ENCODE data around the gene PPP1R2.
"Not testable (repeated sequence)": the region's sequence is repeated elsewhere in the genome, so short reads cannot be mapped to it uniquely, and the experiment has no call there.

The PPP1R2 gene

GRCh38 chr3:195542698-195543499, at the start of gene PPP1R2:
Gene PPP1R2, minus strand, starts transcription at chr3:195543325. Its CDS starts 300 bp downstream, at chr3:195543025.
- DNase-seq (ENCODE audit: low read depth in 2 of 2), result peak; percentile 92 to 95

DNA sequence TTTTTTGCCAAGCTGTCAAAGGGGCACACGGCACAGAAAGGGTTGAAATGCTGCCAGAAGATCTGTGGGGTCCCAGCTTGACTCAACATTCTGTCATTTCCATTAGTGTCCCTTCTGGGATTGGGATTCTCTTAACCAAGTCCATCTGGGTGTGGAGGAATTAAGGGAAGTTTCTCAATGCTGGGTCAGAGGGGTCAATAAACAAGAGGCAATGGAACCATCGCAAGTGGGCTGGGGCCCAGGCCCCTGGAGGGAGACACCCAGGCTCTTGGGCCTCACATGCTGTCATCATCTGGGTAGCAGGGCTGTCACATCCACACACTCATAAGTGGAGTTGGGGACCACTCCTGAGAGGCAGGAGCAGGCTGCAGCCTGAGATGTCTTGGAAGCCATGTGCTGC, 48.7 kb upstream of the PPP1R2 start:
- no peak for DNase-seq (ENCODE audit: low read depth in 2 of 2)

- no peak for DNase-seq (ENCODE audit: low read depth in 2 of 2)
Measured at GRCh38 chr3:195591220-195591619, 48.1 kb upstream of the PPP1R2 start.

DNA sequence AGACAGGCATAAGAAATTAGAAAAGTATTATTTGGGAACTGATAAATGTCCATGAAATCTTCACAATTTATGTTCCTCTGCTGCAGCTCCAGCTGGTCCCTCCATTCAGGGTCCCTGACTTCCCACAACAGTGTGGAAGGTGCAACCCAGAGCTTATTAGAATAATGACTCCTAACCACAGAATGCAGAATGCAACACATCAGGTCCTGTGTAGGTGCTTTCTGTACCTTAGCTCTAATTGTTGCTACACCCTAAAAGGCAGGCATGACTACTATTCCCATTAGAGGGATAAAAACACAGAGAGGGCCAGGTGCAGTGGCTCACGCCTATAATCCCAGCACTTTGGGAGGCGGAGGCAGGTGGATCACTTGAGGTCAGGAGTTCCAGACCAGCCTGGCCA, 47.3 kb upstream of the PPP1R2 start:
- not testable (repeated sequence) for DNase-seq (ENCODE audit: low read depth in 2 of 2)

DNA sequence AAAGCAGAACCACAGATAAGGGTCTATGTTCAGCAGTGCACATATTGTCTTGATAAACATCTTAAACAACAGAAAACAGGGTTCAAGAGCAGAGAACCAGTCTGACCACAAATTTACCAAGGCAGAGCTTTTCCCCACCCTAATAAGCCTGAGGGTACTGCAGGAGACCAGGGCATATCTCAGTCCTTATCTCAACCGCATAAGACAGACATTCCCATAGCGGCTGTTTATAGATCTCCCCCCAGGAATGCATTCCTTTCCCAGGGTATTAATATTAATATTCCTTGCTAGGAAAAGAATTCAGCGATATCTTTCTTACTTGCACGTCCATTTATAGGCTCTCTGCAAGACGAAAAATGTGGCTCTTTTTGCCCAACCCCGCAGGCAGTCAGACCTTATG, 46.7 kb upstream of the PPP1R2 start:
- not testable (repeated sequence) for DNase-seq (ENCODE audit: low read depth in 2 of 2)

GRCh38 chr3:195587824-195588223, 44.7 kb upstream of the PPP1R2 start:
- DNase-seq (ENCODE audit: low read depth in 2 of 2), result no peak

DNA sequence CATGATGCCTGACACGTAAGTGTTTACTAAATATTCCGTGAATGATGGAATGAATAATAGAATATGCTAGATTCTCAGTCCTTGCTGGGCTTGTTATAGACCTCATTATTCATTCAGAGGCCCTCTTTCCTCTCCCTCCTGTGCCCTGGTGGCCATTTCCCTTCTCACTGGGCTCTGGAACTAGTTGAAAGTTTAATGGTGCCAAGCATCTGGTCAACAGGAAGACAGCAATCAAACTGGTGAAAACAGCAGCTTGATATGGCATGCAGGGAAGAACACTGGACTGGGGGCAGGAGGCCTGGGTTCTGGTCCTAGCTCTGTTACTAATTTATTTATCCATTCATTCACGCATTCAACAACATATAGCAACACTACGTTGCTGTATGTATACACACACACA, 44.3 kb upstream of the PPP1R2 start:
- DNase-seq (ENCODE audit: low read depth in 2 of 2), result no peak

DNA sequence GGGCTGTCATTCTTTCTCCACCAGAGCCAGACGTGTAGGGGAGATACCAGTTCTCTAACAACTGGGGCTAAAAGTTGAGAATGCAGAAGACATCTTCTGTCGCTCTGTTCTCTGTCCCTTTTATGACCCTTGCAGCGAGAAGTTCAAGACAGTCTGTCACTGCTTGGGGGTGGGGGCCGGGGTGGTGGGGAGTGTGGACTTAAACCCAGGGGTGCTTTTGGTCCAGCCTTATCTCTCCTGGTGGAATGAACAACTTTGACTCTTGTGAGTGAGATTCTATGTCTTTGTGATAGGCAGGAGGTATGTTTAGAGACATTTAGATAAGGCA, 41.4 kb upstream of the PPP1R2 start:
- DNase-seq (ENCODE audit: low read depth in 2 of 2), result no peak

DNA sequence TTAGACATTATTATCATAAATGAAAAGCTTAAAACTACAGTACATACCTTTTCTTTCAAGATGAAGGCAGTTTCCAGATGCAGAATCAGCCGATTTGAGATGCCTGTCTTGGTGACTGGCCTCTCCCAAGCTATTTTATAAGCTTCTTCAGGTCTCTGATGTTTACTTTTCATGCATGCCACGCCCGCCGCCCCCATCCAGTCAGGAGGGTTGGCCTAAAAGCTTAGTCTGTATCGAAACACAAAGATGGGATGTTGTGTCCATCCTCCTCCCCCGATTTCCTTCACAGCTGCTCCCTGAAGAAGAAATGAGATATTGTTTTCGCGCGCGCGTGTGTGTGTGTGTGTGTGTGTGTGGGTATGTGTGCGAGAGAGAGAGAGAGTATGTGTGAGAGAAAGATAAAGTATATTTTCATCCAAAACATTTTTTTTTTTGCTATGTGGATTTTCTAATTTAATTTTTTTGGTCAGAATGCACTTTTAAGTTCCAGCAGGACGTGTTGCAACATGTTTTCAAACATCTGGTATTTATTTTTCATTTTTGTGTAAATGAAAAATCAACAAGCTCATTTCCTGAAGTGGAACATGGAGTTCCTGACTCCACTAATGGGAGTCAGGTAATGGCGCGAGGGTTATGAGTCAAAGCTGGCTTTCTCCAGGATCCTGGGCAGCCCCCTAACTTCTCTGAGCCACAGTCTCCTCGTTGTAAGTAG, 40.9 kb upstream of the PPP1R2 start, which contains the start of gene APOD:
Gene APOD, minus strand, starts transcription at position 110 of the 712 bp plus-strand sequence. CDS start 4,479 bp downstream, outside the sequence.
- no peak for DNase-seq (ENCODE audit: low read depth in 2 of 2)

DNA sequence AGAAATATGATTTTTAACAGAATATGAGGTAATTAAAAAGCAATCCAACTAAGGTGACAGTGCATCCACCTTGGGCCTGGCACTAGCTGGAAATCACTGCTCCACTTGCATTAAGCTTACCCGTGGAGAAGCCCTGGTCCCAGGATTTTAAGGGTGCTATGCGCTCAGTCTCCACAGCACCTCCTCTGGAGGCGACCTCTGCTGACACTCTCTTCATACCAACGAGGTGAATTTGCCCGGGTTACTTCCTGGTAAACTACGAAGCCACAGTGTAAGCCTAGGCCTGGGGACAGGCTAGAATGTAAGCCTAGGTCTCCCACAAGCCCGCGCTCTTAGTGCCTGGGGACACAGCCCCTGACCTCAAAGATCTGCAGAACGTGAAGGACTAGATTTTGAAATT, 39.8 kb upstream of the PPP1R2 start:
- DNase-seq (ENCODE audit: low read depth in 2 of 2), result no peak

DNA sequence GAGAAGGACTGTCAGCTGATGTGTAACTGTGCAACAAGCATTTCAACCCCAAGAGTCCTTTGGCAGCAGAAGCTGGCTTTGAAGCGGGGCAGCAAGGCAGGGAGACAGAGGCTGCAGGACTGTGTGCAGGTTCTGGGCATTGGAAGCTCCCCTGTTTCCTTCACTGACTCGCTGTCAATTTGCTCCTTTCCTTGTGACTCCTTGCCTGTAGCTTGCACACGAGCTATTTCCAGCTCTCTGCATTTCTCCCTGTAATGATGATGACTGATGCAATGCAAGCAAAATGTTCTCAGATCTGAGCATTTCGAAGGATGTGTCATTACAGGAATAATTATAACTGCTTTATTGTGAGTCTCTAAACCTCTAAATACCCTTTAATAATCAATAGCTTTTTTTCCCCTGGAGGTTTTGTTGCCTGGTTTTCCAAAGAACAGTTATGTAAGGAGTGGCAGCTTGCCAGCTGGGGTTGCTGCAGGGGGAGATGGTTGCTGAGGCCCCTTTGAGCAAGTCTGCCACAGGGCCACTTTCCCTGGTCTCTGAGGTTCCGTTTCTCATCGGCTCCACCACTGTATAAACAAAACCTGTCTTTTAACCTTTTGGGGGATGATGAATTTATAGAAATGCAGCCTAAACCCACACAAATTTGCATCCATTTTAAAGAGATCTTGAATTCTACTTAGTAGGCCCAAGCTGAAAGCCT, 37.8 kb upstream of the PPP1R2 start:
- no peak for DNase-seq (ENCODE audit: low read depth in 2 of 2)

DNA sequence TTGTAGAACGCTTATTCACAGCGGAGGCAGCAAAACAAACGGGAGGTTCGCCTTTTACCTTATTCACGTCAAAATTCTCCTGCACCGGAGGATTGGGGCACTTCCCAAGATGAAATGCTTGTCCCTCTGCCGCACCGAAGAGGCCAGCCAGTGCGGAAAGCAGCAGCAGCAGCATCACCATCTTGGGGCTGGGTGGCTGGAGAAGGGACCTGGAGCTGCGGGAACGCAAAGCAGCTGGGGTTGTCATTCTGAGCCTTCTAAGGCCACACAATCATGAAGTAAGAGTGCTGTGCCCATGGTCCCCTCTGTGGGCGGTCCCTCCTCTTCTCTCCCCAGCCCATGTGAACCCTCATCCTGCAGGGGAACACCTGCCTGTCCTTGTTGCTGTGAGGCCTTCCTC, 36.2 kb upstream of the PPP1R2 start:
- DNase-seq (ENCODE audit: low read depth in 2 of 2), result no peak

- DNase-seq (ENCODE audit: low read depth in 2 of 2), result no peak
Measured at GRCh38 chr3:195578565-195578964, 35.4 kb upstream of the PPP1R2 start.

- no peak for DNase-seq (ENCODE audit: low read depth in 2 of 2)
Measured at GRCh38 chr3:195577645-195578177, 34.6 kb upstream of the PPP1R2 start.

GRCh38 chr3:195574497-195575304, 31.6 kb upstream of the PPP1R2 start:
- no peak for DNase-seq (ENCODE audit: low read depth in 2 of 2)

DNA sequence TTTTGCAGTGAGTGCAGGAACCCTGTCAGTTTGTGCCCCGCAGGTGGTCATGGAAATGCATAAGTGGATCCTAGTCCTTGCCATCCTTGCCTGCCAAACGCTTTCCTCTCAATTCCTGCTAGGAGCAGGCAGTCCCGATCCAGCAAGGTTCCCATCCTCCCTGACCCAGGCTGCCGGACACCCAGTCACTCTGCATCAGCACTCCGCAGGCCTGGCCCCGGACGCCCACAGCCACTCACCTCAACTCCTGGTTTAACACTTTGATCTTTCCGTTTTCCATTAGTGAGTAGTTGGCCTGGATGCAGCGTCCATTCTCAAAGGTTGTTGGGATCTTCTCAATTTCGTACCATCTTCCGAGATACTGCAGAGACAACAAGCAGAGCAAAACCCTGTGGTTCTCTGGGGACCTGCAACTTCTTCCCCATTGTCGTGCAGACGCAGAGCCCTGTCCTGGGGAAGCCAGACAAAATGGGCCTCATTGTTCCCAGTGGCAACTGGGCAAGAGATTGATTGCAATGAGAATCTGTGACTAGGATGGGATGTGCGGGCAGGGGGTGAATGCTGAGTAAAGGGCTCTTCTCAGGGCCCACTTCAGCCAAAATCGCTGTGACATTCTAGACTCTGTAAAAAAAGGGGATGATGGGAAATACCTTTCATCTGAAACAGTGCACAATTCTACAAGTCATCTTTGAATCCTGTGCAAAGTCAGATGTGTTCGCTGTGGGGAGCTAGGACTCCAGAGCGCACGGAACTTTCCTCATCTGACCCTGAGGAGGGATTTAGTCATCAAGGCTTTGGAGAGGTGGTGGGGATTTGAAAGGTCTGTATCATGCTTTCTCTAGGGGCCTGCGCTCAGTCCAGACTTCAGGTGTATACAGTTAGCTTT, 30.7 kb upstream of the PPP1R2 start:
- DNase-seq (ENCODE audit: low read depth in 2 of 2), result no peak

DNA sequence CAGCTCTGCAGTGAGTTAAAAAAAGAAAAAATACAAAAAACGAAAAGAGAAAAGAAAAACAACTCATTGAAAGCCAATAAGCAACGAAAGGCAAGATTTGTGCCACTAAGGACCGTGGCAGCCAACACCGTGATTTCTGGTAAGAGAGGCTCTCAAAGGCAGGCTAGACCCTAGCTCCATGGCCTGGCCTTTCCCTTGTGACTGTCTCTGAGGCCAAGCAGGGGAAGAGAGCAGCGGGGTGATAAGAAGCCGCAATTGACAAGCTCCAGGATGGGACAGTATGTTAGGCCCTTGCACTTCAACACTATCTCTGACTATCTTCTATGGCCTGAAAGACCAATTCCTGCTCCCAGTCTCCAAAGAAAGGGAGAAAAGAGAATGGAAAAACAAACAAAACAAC, 28.2 kb upstream of the PPP1R2 start:
- DNase-seq (ENCODE audit: low read depth in 2 of 2), result no peak

- no peak for DNase-seq (ENCODE audit: low read depth in 2 of 2)
Measured at GRCh38 chr3:195570912-195571311, 27.8 kb upstream of the PPP1R2 start.

GRCh38 chr3:195570344-195570743, 27.2 kb upstream of the PPP1R2 start:
- no peak for DNase-seq (ENCODE audit: low read depth in 2 of 2)

GRCh38 chr3:195568630-195569029, 25.5 kb upstream of the PPP1R2 start:
- no peak for DNase-seq (ENCODE audit: low read depth in 2 of 2)

Measured in stimulated activated CD4-positive, alpha-beta T cell treated with anti-CD3 and anti-CD28 coated beads, Interleukin-1b, Interleukin-23, amount 100 ng/mL, for 4 hours (primary cell).